Measurements from ENCODE around the gene VPS37B.
A peak's percentile ranks its signal among the peaks of the same experiment; 100 is the strongest.
"Not testable (repeated sequence)": the region's sequence is repeated elsewhere in the genome, so short reads cannot be mapped to it uniquely, and the experiment has no call there.

Gene VPS37B

GRCh38 chr12:122894193-122895121 lies 1.5 kb downstream of the VPS37B start:
- H3K27ac ChIP-seq = peak overlapping the region; percentile 90
- peak overlapping the region; percentile 95 for H3K4me3 ChIP-seq (ENCODE audit: low read depth, low read length)

GRCh38 chr12:122893208-122894153 lies 2.4 kb downstream of the VPS37B start:
- Histone ChIP-seq H3K4me3 (ENCODE audit: low read depth, low read length) (peak overlapping the region; percentile 95), H3K36me3 (peaks cover 17% of the 10 kb centered on the region), H3K9me3 (ENCODE audit: severe bottlenecking) (no peaks in the 10 kb centered on the region), H3K27me3 (ENCODE audit: insufficient read depth, low read depth, severe bottlenecking) (no peaks in the 10 kb centered on the region), H3K27ac (no peak overlapping the region; the same call in 1 of the 2 replicates)
- TF ChIP-seq CTCF (IDR thresholded peaks at IDR 0.05; ENCODE audit: low read depth, low read length) = no peak
- no peak for DNase-seq

More at GRCh38 chr12:122894193-122895121, 1.5 kb downstream of the VPS37B start:
- Histone ChIP-seq H3K27me3 (ENCODE audit: insufficient read depth, low read depth, severe bottlenecking) (no peaks in the 10 kb centered on the region), H3K9me3 (ENCODE audit: severe bottlenecking) (no peaks in the 10 kb centered on the region), H3K36me3 (peaks cover 17% of the 10 kb centered on the region)
- TF ChIP-seq CTCF (IDR thresholded peaks at IDR 0.05; ENCODE audit: low read depth, low read length) = no peak
- no peak for DNase-seq

- H3K27ac ChIP-seq = peak overlapping the region; percentile 43; the same call in 1 of the 2 replicates
- H3K4me3 ChIP-seq (ENCODE audit: low read depth, low read length); DNase-seq; H3K9me3 ChIP-seq (ENCODE audit: severe bottlenecking); H3K27me3 ChIP-seq (ENCODE audit: insufficient read depth, low read depth, severe bottlenecking): not testable (repeated sequence)
- H3K36me3 ChIP-seq = peaks cover 17% of the 10 kb centered on the region
These were observed 3.2 kb downstream of the VPS37B start for GRCh38 chr12:122892724-122893123.

GRCh38 chr12:122891661-122892525 lies 4.0 kb downstream of the VPS37B start:
- peaks cover 20% of the 10 kb centered on the region for H3K36me3 ChIP-seq
- H3K27ac ChIP-seq = peak overlapping the region; percentile 43
- TF ChIP-seq CTCF (IDR thresholded peaks at IDR 0.05; ENCODE audit: low read depth, low read length) = no peak
- no peaks in the 10 kb centered on the region for H3K9me3 ChIP-seq (ENCODE audit: severe bottlenecking)
- H3K27me3 ChIP-seq (ENCODE audit: insufficient read depth, low read depth, severe bottlenecking) = no peaks in the 10 kb centered on the region
- H3K4me3 ChIP-seq (ENCODE audit: low read depth, low read length) = peak overlapping the region; percentile 25
- DNase-seq = no peak

GRCh38 chr12:122889761-122890520 lies 6.0 kb downstream of the VPS37B start:
- Histone ChIP-seq H3K36me3 (peaks cover 17% of the 10 kb centered on the region), H3K9me3 (ENCODE audit: severe bottlenecking) (no peaks in the 10 kb centered on the region), H3K27me3 (ENCODE audit: insufficient read depth, low read depth, severe bottlenecking) (no peaks in the 10 kb centered on the region), H3K27ac (peak overlapping the region; percentile 71), H3K4me3 (ENCODE audit: low read depth, low read length) (no peak overlapping the region)
- DNase-seq = no peak
- no peak for TF ChIP-seq CTCF (IDR thresholded peaks at IDR 0.05; ENCODE audit: low read depth, low read length)
